ENCODE data around the gene ANKRD33B.

DNA sequence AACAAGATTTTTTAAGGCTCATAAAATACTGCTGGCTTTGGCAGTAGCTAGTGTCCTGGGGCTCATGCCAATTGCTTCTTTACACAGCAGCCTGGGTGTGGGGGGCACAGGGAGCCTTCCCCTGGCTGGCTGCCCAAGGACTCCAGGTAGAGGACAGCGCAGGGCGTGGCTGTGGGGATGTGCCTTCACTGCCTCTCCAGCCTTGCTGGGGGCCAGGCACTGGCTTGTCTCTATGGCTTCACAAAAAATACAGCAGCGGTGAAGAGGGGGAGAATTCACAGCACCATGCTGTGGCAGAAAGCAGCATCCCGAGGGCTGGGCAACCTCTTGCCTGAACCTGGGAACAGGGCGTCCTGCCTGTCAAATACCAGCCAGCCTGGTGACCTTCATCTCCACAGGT, 139.8 kb downstream of the ANKRD33B start:
- no peak for TF ChIP-seq POLR2A (IDR thresholded peaks at IDR 0.05)
- no peak for TF ChIP-seq POLR2AphosphoS5 (IDR thresholded peaks at IDR 0.05)
